ENCODE measurements around the gene CDH8. TPM values are rescaled to one million over a fixed set of nuclear protein-coding genes. Genes with fewer than 3 reads are reported as not detected.

CDH8 gene
- total RNA-seq, 1 experiment from 2014 or later = not detected

DNA sequence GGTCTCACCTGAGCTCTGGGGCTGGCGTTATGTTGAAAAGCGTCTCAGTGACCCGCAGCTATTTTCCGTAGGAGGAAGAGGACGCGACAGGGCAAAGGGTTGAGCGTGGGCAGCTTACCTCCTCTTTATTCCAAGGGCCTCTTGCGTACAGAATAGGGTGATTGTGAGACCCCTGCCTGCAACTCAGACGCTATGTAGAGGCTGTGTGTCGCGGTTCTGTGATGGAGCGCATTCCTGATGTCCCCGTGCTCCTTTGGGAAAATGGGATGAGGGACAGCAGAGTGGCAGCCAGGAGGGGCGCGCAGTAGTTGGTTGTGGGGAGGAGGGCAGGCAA is 531 bp upstream of the CDH8 start:
- ChIA-PET POLR2A (ENCODE audit: unreplicated experiment) (no interaction called here), CTCF (no interaction called here)
- H3K36me3 ChIP-seq (ENCODE audit: low read depth) = no peaks in the 10 kb centered on the region
- H3K27me3 ChIP-seq (ENCODE audit: insufficient read depth, low read depth) = peaks cover 27% of the 10 kb centered on the region; the same call in 1 of the 2 replicates
- H3F3A ChIP-seq (ENCODE audit: insufficient read depth, low read depth) = no peaks in the 10 kb centered on the region
- BruUV-seq (replicated peaks) = no TSS peak
- H3K27ac ChIP-seq = no peak overlapping the region
- no peaks in the 10 kb centered on the region for H3K79me2 ChIP-seq (ENCODE audit: low read depth)
- no peaks in the 10 kb centered on the region for H3K9me2 ChIP-seq (ENCODE audit: insufficient read depth)
- no peak overlapping the region for H3K4me3 ChIP-seq
- H3K4me1 ChIP-seq (replicated peaks; ENCODE audit: insufficient read depth) = no peaks in the 10 kb centered on the region
- no peak overlapping the region for H3K4me2 ChIP-seq
- no peaks in the 10 kb centered on the region for H4K20me1 ChIP-seq (ENCODE audit: insufficient read depth)
- intact Hi-C loops (cut with micrococcal nuclease; ENCODE audit: unreplicated experiment) = no loop called here
- no peak overlapping the region for H2AFZ ChIP-seq
- TF ChIP-seq, protein P1, sequence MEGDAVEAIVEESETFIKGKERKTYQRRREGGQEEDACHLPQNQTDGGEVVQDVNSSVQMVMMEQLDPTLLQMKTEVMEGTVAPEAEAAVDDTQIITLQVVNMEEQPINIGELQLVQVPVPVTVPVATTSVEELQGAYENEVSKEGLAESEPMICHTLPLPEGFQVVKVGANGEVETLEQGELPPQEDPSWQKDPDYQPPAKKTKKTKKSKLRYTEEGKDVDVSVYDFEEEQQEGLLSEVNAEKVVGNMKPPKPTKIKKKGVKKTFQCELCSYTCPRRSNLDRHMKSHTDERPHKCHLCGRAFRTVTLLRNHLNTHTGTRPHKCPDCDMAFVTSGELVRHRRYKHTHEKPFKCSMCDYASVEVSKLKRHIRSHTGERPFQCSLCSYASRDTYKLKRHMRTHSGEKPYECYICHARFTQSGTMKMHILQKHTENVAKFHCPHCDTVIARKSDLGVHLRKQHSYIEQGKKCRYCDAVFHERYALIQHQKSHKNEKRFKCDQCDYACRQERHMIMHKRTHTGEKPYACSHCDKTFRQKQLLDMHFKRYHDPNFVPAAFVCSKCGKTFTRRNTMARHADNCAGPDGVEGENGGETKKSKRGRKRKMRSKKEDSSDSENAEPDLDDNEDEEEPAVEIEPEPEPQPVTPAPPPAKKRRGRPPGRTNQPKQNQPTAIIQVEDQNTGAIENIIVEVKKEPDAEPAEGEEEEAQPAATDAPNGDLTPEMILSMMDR (conservative IDR thresholded peaks at IDR 0.05) = no peak
- TF ChIP-seq EZH2 (IDR thresholded peaks at IDR 0.05; ENCODE audit: low read depth) = no peak
- DNase-seq = no peak
- H3K9me3 ChIP-seq (ENCODE audit: insufficient read depth, low read depth) = no peaks in the 10 kb centered on the region

DNA sequence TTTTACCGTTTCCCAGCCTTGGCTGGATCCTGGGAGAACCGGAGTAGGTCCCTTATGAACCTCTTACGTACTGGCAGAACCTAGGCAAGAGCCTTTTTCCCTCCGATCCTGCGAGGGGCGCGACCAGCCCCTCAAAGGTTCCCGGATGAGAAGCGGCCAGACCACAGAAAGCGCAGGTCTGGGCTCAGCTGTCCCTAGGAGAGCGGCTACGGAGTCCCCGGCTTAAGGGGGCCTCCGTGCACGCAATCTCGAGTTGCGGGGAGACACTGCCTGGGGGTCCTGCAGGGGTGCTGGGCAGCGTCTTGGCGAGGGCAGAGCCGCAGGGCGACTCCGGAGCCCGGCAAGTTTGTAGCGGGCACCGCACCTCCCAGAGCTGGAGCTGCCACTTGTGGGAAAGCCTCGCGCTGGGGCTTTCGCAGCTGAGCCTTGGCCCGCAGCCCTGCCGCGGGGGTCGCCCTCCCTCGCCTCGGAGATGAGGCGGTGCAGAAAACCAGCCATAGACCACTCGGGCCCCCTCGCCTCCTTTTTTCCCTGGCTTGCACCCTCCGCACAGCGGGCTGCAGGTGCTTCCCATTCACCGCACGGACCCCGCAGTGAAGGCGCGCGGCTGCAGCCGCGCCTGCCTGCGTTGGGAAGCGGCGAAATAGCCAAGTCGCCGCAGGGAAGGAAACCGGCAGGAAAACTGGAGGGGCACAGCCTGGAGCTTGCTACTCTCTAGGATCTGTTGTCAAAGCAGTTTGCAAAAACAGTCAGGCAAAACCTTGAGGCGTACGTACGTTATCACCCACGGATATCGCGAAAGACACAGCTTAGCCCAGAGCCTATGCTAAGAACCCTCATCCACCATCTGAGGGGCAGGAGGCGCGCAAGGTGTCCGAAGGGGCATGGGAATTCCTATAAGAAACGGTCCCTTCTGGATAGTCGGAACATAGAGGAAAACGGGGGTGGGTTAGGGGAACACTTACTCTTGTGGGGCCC is 834 bp downstream of the CDH8 start:
- ChIA-PET POLR2A (ENCODE audit: unreplicated experiment) (no interaction called here), CTCF (no interaction called here)
- Histone ChIP-seq H3K4me2 (no peak overlapping the region), H3K27ac (no peak overlapping the region), H3K9me2 (ENCODE audit: insufficient read depth) (no peaks in the 10 kb centered on the region), H3K9me3 (ENCODE audit: insufficient read depth, low read depth) (no peaks in the 10 kb centered on the region), H3K4me1 (replicated peaks; ENCODE audit: insufficient read depth) (no peaks in the 10 kb centered on the region), H3K36me3 (ENCODE audit: low read depth) (no peaks in the 10 kb centered on the region), H4K20me1 (ENCODE audit: insufficient read depth) (no peaks in the 10 kb centered on the region), H3F3A (ENCODE audit: insufficient read depth, low read depth) (no peaks in the 10 kb centered on the region), H2AFZ (no peak overlapping the region), H3K4me3 (no peak overlapping the region), H3K27me3 (ENCODE audit: insufficient read depth, low read depth) (peaks cover 27% of the 10 kb centered on the region; the same call in 1 of the 2 replicates), H3K79me2 (ENCODE audit: low read depth) (no peaks in the 10 kb centered on the region)
- intact Hi-C loops (cut with micrococcal nuclease; ENCODE audit: unreplicated experiment) = no loop called here
- no peak for TF ChIP-seq EZH2 (IDR thresholded peaks at IDR 0.05; ENCODE audit: low read depth)
- BruUV-seq (replicated peaks) = no TSS peak
- DNase-seq = no peak

DNA sequence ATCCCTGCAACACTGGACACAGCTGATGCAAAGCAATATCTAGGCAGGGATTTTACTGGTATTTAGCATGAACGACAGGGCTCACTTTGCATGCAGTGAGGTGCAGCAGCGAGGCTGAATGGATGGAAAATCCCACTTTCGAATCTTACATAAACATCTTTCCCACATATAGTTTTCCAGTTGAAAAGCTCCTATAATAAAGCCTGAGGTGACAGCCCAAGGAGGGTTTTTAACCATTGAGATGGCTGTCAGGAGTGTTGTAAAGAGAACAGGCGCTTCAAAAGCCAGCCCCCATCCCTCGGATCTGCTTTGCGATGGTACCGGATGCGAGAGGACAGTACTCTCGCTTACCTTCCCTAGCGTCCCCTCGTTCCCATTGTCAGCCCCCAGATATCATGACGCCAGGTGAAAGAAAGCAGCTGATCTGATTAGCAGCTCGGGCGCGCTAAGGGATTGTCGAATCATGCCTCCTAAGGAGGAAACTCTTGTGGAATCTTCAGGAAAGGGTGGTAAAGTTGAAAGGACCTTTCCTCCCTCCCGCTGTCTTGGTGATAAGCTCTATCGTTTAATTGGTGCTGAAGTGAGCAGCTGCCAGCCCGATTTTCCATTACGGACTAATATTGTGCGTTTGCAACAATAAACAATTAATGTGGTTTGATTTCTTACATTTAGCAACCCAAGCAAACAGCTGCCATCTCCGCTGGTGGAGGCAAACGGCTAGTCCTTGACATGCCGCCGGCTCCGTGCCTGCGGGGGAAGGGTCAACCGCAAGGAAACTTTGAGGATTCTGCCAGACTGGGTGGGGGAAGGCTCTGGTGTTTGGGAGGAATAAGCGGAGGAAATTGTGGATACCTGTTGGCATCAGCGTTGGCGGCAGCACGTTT is 1.8 kb downstream of the CDH8 start:
- H4K20me1 ChIP-seq (ENCODE audit: insufficient read depth) = no peaks in the 10 kb centered on the region
- no peaks in the 10 kb centered on the region for H3K79me2 ChIP-seq (ENCODE audit: low read depth)
- ChIA-PET POLR2A (ENCODE audit: unreplicated experiment) (no interaction called here), CTCF (no interaction called here)
- no peak overlapping the region for H3K27ac ChIP-seq
- H3K27me3 ChIP-seq (ENCODE audit: insufficient read depth, low read depth) = peaks cover 22% of the 10 kb centered on the region; the same call in 1 of the 2 replicates
- no TSS peak for BruUV-seq (replicated peaks)
- H3K4me1 ChIP-seq (replicated peaks; ENCODE audit: insufficient read depth) = no peaks in the 10 kb centered on the region
- no peaks in the 10 kb centered on the region for H3F3A ChIP-seq (ENCODE audit: insufficient read depth, low read depth)
- no peaks in the 10 kb centered on the region for H3K9me2 ChIP-seq (ENCODE audit: insufficient read depth)
- no peak overlapping the region for H3K4me3 ChIP-seq
- TF ChIP-seq EZH2 (IDR thresholded peaks at IDR 0.05; ENCODE audit: low read depth) = no peak
- TF ChIP-seq, protein P1 (conservative IDR thresholded peaks at IDR 0.05) = no peak
- intact Hi-C loops (cut with micrococcal nuclease; ENCODE audit: unreplicated experiment) = no loop called here
- H3K36me3 ChIP-seq (ENCODE audit: low read depth) = no peaks in the 10 kb centered on the region
- H3K4me2 ChIP-seq = no peak overlapping the region
- H3K9me3 ChIP-seq (ENCODE audit: insufficient read depth, low read depth) = no peaks in the 10 kb centered on the region
- no peak overlapping the region for H2AFZ ChIP-seq
- no peak for DNase-seq
